ENCODE measurements around the gene FHL1.
"Not testable (repeated sequence)": the region's sequence is repeated elsewhere in the genome, so short reads cannot be mapped to it uniquely, and the experiment has no call there.

FHL1 gene

DNA sequence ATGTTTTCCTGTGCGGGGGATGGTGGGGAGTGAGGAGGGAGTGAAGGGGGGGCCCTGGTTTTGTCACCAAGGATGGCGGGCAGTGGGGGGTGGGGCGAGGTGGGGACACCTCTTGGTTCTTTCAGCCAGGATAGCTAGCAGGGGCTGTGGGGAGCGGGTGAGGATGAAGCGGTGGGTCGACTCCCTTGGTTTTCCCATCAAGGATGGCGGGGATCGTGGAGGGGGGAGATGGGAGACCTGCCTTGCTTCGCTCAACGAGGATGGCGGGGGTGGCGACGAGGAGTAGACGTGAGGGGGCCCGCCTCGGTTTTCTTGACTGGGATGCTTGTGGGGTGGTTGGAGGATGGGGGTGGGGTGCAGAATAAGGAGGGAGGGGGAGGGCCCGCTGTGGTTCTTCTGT is 643 bp downstream of the FHL1 start:
- DNase-seq (ENCODE audit: low spot score) = no peak

DNA sequence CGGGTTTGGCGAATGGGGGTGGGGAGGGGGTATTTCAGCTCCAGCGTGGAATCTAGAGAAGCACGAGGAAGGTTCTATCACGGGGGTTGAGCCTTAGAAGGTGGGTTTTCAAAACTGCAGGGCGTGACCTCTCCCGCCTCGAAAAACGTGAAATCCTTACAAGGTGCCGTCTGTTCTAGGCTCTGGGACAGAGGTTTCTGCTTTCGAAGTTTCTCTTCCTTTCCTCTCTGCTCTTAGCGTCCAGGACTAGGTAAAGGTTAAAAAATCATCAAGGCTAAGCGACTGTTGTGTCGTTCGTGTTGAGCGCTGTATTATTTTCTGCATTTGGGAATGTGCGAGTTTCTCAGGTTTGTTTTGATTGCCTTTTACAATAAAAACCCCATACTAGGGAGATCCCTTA is 1.1 kb downstream of the FHL1 start:
- DNase-seq (ENCODE audit: low spot score) = no peak

DNA sequence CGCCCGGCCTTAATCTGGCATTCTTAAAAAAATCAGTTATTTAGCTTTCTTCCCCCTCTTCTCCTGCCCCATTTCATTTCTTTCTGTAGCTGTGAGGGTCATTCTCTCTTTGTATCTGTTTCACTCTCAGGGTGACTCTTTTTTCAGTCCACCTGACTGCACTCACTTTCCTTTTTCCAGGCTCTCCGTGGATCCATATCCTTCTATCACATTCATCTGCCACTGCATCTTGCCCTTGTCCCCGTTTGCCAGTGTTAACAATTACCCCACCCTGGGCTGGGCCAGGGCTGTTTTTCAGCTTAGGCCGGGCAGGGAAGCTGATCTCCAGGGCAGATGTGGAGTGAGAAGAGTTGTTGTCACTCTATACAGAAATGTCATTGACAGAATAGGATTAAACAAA is 7.7 kb downstream of the FHL1 start:
- DNase-seq (ENCODE audit: low spot score) = no peak

DNA sequence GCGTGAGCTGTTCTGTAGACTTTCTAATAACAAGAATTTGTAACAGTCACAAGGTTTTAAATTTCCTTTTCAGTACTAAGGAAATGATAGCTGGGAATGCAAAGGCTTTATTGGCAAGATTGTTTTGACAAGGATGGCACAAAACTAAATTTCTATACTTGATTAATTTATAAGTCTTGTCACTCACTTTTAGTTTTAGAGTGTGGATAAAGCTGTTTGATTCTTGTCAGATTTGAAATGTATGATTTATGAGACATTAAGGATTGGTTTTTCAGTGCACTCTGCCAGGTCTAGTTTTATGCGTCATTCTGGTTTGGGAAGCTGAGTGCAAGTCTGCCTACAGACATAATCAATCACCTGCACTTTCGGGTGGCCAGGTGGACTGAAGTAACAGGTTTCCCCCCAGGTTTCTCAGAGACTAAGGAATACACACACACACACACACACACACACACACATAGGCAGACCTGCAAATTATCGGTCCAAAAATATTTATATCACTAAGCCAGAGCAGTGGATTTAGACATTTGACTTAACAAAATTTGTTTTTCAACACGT is 9.3 kb downstream of the FHL1 start:
- DNase-seq (ENCODE audit: low spot score) = no peak

DNA sequence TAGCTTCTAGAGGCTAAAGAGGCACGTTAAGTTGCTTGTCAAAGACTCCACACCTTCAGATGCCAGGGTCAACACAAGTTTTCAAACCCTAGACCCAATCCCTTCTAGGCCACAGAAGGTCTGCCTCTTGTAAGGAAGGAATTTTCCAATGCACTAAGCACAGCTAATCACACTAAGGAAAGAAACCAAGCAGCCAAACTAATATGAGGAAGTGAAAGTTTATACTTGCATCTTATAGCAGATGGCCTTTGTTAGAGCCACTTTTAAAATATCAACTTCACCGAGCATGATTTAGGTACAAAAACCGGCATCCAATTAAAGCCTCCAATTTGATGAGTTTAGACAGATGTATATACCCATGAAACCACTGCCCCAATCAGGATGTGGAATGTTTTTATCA is 9.9 kb downstream of the FHL1 start:
- DNase-seq (ENCODE audit: low spot score) = no peak

DNA sequence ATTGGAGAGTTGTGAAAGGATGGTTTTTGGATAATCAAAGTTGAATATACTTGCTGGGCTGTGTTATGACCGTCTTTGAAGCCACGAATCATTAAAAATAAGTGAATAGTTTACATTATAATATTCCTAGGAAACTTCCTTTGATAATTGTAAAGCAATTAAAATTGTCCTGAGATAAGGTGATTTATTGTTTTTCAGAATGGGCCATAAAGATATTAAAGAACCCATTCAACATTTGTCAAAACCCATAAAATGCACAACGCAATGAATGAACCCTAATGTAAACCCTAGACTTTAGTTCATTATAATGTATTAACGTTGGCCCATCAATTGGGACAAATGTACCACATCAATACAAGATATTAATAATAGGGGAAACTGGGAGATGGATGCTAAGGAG is 11.4 kb downstream of the FHL1 start:
- no peak for DNase-seq (ENCODE audit: low spot score)

DNA sequence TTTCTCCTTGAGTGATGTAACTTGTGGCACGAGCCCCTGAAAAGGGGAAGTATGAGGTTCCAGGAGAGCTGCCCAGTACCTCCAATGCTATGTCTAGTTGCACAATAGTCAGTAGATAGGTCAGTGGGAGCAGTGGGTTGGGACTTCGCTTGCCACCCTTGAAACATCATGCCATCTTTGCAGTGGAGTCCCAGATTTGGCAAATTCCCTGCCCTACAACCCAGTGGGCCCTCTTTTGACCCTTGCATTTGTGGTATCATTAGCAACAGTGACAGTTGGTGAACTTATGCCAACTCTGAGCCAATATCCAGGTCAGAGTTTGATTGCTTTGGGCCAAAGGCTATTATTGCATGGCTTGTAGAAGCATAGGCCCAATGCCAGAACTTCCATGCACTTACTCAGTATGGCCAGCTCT is 12.3 kb downstream of the FHL1 start:
- DNase-seq (ENCODE audit: low spot score) = no peak

DNA sequence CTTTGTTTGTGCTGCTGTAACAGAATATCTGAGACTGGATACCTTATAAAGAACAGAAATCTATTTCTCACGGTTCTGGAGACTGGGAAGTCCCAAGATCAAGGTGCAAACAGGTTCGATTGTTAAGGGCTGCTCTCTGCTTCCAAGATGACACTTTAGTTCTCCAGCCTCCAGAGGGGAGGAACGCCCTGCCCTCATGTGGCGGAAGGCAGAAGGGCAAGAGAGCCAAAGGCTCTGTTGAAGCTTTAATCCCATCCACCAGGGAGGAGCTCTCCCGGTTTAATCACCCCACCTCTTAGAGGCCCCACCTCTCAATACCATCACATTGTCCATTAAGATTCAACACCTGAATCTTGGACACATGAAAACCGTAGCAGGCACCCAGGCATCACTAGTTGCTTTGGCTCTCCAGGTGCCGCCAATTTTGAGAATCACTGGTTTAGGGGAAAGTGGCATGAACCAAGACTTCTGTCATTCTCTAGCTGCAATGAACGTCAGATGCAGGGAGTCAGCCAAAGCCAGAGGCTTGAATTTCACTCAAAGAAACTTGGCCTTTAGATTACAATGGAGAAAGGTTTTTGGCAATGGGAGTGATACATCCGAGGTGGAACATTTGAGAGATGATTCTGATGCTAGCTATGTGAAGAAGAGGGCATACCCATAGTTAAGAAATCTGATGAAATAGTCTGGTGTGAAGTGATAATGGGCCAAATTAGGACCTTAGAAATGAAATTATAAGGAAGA is 15.7 kb downstream of the FHL1 start:
- DNase-seq (ENCODE audit: low spot score) = peak; percentile 62

DNA sequence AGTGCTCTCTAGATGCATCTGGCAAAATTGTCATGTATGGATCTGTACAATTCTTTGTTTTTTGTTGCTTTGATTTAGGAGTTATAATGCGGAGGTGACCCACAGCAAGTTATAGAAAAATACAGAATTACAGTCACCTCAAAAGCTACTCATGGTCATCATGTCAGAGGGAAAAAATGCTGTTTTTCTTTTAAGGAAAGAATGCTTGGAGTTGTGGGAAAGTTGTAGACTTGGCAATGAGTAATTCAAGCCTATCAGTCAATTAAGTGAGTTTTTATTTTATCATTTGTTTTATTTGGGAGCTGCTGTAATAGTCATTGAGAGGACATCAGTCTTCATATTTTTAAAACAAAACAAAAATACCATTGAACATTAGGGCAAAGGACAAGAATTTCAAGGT is 16.4 kb downstream of the FHL1 start:
- DNase-seq (ENCODE audit: low spot score) = no peak

DNA sequence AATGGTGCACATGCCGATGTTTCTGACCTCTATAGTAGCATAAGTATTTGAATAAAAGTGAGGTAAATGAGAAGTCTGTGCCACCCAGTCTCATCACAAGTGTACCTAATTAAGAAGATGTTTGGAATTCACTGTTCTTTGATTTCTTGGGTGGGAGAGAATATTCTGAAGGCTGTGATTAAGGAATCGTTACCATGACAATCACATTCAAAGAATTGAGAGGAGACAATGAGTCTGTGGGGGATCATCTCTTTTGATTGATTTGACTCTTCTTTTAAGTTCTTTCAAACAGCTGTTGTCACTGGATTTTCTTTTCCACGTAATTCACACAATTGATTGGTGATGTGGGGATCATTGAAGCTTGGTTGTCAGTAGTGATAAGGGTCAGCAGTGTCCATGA is 18.1 kb downstream of the FHL1 start:
- no peak for DNase-seq (ENCODE audit: low spot score)

DNA sequence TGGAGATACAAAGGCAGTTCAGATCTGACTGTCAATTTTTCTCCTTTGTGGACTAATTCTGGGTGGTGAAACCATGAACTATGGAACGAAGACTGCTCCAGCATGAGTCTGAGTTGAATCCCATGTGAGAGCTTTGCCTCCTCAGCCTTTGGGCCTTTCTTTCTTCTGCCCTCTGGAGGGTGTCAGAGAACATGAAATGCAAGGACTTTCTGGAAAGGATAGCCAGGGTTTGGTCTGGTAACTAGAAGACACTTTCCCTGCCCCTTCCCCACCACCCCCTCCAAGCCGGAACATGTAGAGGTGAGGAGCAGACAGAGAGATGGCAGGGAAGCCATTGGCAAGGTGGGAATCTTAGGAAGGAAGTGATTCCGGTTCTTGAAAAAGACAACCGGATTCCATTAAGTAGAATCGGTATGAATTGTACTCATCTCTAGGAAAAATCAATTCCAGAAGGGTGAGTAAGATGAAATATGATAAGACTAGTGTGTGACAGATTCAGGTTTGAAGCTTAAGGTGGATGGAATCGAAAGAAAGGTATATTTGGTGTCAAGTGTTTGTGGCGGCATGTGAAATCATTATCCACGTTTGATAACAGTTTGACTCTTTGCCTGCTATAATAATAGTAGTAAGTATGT is 19.0 kb downstream of the FHL1 start:
- peak; percentile 60 for DNase-seq (ENCODE audit: low spot score)

DNA sequence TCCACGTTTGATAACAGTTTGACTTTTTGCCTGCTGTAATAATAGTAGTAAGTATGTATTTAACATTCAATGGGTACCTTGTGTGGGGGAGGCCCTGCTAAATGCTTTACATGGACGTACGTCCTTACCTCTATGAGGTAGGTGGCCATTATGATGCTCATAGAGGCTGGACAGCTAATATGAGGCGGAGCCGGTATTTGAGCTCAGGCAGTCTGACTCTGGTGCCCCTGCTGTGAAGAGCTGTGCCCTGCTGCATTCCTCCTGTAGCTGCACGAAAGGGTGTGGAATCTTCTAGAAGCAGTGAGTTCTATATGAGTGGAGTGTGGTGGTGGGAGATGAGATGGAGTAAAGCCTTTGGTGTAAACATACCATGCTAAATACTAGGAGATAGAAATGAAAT is 20.7 kb downstream of the FHL1 start:
- DNase-seq (ENCODE audit: low spot score) = not testable (repeated sequence)

DNA sequence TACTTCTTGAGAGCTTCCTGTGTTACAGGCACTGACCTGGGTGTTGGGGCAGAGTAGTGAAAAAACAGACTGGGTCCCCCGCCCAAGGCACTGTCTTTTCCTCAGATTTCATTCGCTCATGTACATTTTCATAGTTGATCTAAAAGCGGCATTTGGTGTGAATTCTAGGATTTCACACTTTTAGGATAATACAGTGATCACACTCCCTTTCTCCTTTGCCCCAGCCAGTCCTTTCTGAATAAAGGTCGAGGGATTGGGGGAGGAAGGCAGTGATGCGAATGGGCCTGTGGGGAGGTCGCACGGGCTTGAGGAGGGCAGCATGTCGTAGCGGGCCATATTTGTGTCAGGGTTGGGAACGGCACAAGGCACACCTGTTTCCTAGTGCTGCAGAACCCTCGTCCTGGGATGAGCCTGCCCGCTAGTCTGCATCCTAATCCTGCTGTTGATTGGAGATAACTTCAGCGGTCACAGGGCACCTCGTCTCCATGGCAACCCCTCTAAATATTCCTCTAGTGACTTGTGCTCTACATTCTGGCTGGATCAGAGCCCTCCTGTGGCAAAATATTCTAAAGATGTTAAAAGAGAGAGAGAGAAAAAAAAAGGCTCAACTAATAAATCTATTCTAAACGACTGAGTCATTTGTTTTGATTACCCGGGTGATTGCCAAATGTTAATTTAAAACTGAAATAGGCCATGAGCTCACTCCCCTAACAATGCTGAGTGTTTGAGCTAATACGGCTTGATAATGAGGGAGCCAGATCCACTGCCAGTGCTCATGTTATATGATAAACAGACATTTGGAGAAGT is 21.8 kb downstream of the FHL1 start:
- peak; percentile 89 for DNase-seq (ENCODE audit: low spot score)

DNA sequence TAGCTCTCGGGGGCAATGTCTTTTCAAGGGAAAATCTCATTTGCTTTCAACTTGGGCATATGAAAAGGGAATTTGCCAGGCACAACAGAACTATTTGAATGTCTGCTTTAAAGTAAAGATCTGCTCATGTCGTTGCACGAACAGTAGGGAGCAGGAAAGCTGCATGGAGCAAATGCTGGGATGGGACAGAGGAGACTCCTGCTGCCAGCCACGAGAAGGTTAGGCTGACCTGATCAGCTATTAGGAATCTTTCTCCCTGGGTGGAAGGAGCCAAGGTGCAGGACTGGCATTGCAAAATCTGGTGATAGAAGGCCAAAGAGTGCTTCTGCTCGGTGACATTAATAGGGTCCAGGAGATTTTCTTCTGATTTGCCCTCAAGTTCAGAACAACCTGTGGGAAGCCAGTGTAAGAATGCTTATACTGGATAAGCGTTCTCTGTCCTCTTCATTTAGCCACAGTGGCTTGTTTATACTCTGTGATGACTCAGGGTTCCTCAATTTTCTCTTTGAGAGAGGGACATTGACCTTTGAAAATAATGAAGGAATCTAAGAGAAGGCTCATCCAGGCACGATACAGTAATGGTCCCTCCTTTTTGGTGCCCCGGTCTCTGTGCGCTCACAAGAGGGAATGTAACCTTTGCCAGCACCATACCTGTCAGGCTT is 22.9 kb downstream of the FHL1 start:
- DNase-seq (ENCODE audit: low spot score) = no peak

DNA sequence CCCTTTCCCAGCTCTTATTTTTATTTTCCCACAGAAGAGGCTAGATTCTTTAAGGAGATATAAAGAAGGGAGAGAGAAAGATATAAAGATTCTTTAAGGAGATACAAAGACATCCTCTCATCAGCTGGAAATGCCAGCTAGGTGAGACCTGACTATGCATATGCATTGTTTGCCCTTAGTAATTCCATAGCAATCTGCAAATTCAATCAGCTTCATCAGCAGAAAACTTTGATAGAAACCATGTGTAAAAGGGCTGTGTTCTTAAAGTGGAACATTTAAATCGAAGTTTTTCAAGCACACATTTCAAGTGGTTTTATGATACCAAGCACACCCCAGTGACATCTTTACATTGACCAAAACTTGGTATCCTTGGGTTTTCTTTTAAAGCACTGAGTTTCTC is 24.1 kb downstream of the FHL1 start:
- DNase-seq (ENCODE audit: low spot score) = no peak

DNA sequence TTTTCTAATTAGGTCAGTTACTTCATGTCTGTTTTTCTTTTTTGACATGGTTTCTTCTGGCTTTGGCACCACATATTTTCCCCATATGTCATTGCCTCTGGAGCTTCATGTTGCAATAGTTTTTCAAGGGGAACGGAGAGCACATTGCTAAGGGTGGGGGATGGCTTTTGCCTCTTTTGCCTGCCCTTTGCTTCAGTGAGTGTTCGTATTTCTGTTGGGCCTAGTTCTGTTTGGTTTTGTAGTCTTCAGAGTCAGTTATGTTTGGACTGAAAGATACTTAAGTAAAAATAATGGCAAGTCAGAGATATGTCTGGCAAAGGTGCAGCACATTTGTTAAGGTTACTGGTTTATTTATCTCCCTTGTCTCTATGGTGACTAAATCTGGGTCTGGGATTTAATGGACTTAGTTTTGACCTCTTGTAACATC is 29.1 kb downstream of the FHL1 start:
- DNase-seq (ENCODE audit: low spot score) = peak; percentile 70

DNA sequence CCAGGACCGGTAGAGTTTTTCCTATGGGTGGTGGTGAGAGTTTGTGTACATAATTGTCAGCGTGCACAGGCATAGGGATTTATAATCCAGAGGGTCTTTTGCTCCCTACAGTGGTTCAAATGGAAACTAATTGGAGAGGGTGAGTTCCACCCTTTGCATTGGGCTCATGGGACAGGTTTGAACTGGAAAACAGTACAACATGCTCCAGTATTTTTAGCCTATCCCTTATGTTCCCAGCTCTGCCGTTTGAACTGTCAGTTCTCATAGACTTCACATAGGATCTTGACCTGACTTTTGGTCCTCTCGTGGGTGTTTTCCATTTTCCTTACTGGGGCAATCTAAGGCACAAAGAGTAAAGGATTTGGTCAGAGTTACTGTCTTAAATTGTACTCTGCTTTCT is 31.8 kb downstream of the FHL1 start:
- no peak for DNase-seq (ENCODE audit: low spot score)

DNA sequence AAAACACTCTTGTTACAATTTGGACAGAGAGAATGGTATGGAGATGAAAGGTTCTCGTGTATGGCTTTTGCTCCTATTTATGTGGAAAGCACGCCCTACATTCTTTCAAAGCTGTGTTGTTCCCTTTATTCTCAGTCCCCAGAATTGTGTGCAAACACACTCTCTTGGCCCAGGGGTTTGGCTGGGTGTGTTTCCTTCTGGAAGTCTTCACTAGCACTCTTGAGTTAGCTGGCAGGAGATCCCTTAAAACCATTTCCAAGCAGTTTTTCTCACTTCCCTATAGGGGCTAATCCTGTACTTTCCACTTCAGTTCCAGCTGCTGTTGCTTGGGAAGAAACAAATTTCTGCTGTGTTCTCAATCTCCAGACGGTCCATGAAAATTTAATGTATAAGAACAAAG is 35.1 kb downstream of the FHL1 start:
- no peak for DNase-seq (ENCODE audit: low spot score)

DNA sequence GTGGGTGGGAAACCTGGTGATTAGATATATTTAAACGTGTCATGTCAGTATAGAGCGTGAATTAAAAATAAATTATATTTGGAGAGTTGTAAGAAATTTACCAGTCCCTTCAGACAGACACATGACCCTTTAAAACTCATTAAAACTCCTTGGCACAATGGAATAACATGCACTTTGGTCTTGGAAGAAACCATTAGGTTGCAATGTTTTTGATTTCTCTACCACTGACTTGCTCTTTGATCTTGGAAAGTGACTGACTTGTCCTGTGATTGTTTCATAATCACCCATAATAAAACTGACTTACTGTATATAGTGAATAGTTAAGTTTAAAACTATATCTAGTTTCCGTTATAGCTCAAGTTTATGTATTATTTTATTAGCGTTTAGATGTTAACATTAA is 35.8 kb downstream of the FHL1 start:
- DNase-seq (ENCODE audit: low spot score) = no peak

DNA sequence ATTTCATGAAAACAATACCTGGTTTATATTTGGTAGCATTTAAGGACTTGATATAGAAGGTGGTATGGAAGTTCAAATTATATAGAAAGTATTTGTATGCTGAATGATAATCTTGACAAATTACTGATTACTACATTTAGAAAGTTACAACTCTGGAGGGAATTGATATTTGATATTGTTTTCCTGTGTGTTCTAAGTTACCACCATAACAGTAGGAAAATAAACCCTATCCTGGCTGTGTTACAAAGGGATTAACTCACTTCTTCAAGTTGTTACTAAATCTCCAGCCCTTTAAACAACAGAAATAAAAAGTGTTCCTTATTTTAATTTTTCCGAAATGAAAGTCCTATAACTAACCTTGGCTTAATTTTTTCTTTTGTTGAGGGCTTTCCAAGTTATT is 36.6 kb downstream of the FHL1 start:
- DNase-seq (ENCODE audit: low spot score) = no peak

DNA sequence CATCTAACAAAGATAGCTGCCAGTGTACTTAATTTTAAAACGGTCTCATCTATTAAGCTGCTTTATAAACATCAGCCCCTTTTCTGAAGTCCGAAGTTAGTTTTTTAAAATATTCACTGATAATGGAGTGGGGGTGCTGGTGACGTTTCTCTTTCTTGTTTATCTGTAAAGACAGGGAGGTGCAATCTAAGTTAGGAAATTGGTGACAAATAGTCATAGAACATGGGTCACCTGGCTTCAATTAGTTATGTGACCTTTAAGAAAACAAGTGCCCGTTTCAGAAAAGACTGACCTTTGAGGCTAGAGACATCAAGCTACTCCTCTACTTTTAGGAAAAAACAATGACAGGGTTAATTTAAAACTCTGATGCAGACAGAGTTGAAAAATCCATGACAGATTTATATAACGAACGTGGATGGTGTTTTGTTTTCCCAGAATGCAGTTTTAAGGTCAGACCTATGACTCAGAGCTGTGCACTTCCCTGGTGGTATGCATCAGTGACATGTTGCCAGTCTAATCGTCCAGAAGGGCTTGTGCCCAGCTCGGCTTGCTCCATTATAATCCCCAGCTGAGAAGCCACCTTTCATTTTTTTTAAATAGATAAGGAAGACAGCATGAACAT is 38.2 kb downstream of the FHL1 start:
- peak; percentile 51 for DNase-seq (ENCODE audit: low spot score)

DNA sequence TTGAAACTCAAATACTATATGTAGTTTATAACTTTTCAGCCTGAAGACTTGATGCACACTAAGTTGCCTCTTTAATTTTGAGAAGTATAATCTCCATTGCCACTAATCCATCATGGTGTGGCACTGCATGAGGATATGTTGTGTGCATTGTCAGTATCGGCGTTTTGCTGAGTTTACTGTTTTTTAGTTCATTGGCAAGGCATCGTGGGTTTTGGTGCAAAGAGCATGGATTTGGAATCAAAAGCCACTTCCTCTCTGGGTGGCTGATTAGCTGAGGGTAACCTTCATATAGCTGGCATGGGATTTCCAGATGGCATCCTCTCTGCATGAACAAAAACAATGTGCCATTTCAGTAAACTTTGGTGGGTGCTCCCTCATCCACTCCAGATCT is 38.7 kb downstream of the FHL1 start:
- DNase-seq (ENCODE audit: low spot score) = no peak

All from AG08395 (cell line).